Gastrocnemius medialis (tissue), 4 donors: ENCODE results near the gene ATXN1. TPM values are rescaled to one million over a fixed set of nuclear protein-coding genes. Genes with fewer than 3 reads are reported as not detected.

Source experiments
- ATAC-seq, 2 donors: fragments of 150-250 bp; one replicate each; pipeline ENCODE4 v1.9.1; 2016
- DNase-seq, 2 donors: peaks; one replicate each; pipeline ENCODE4 v3.0.0-alpha.2; 2019
- H3K27ac ChIP-seq, 4 donors: fragments of 200-600 bp; sonication (generic); 1 replicate in 1 of 4; 2 replicates in 3 of 4; pipeline ENCODE4 v1.5.1; 2016 to 2018; ENCODE audit warnings: mild to moderate bottlenecking in 2 of 4, moderate library complexity in 1 of 4
- H3K27me3 ChIP-seq, 3 donors: fragments of 200-600 bp; sonication (generic) in 2 of 3; 1 replicate in 1 of 3; 2 replicates in 2 of 3; pipeline versions ENCODE4 v1.5.1 to v1.6.0; 2016 to 2019; ENCODE audit warnings: mild to moderate bottlenecking in 1 of 3, moderate library complexity in 1 of 3
- H3K36me3 ChIP-seq, 2 donors: fragments of 200-600 bp; sonication (generic) in 1 of 2; one replicate each; pipeline ENCODE4 v1.5.1; 2017 to 2018
- H3K4me1 ChIP-seq, 2 donors: fragments of 200-600 bp; sonication (generic) in 1 of 2; one replicate each; pipeline ENCODE4 v1.5.1; 2016 to 2017; ENCODE audit warnings: mild to moderate bottlenecking in 2 of 2
- H3K4me3 ChIP-seq, 4 donors: fragments of 200-600 bp; sonication (generic) in 3 of 4; 1 replicate in 1 of 4; 2 replicates in 3 of 4; pipeline ENCODE4 v1.5.1; 2016 to 2019; ENCODE audit warnings: mild to moderate bottlenecking in 2 of 4
- H3K9me3 ChIP-seq, 3 donors: fragments of 200-600 bp; sonication (generic) in 2 of 3; 1 replicate in 1 of 3; 2 replicates in 2 of 3; pipeline ENCODE4 v1.5.1; 2016 to 2019
- CTCF ChIP-seq, 5 experiments: fragments of 450-650 bp in 3 of 5; fragments of 200-600 bp in 2 of 5; sonication (generic) in 2 of 5; IDR thresholded peaks in 4 of 5; conservative IDR thresholded peaks in 1 of 5; 1 replicate in 4 of 5; 2 replicates in 1 of 5; pipeline ENCODE4 v1.5.1; 2016 to 2019; ENCODE audit warnings: antibody characterized with exemption in 5 of 5, mild to moderate bottlenecking in 3 of 5, moderate library complexity in 3 of 5
- POLR2A ChIP-seq, 2 donors: fragments of 450-650 bp; IDR thresholded peaks; one replicate each; pipeline ENCODE4 v1.6.1; 2017; ENCODE audit warnings: antibody characterized with exemption in 2 of 2, mild to moderate bottlenecking in 2 of 2, moderate library complexity in 2 of 2
- in situ Hi-C, 4 donors: fragments of 200-750 bp; cut with MboI; loops; one replicate each; pipeline versions ENCODE4 v1.15.0 to v1.8.0; 2017; ENCODE audit warnings: low sequenced_read_pairs in 4 of 4
- intact Hi-C: fragments of 100-400 bp; cut with DNase I; formaldehyde crosslinking; loops from one replicate; pipeline ENCODE4 v1.15.1; 2023; ENCODE audit warnings: low total_unique reads
- total RNA-seq, 4 donors: library from RNA; depleted of rRNA; stranded (reverse); fragments of >200 nt; gene quantifications; one replicate each; pipeline versions ENCODE4 v1.1.0 to v1.2.3, GENCODE V29; 2016

Gene ATXN1
- total RNA-seq, 4 donors from 2014 or later, result 21.8 to 42.9 (median 33.1) TPM

- TF ChIP-seq POLR2A (IDR thresholded peaks at IDR 0.05) (no peak), CTCF (IDR thresholded peaks at IDR 0.05 in 4 of 5, conservative IDR thresholded peaks at IDR 0.05 in 1 of 5) (no peak)
- ATAC-seq (no peak), DNase-seq (no peak)
- in situ Hi-C loops (no loop called here), intact Hi-C loops (no loop called here)
- no peak overlapping the region for H3K4me3 ChIP-seq
- H3K9me3 ChIP-seq, result no peaks in the 10 kb centered on the region
- no peaks in the 10 kb centered on the region for H3K27me3 ChIP-seq
- no peaks in the 10 kb centered on the region for H3K36me3 ChIP-seq
- peaks cover 9 to 12% of the 10 kb centered on the region in 2 donors for H3K4me1 ChIP-seq
- H3K27ac ChIP-seq, result no peak overlapping the region
Observed at GRCh38 chr6:16635291-16635809, 125.9 kb downstream of the ATXN1 start.

GRCh38 chr6:16634855-16635254 lies 126.4 kb downstream of the ATXN1 start:
- Histone ChIP-seq H3K36me3 (no peaks in the 10 kb centered on the region), H3K27me3 (no peaks in the 10 kb centered on the region), H3K4me3 (no peak overlapping the region), H3K27ac (no peak overlapping the region), H3K4me1 (peaks cover 9 to 12% of the 10 kb centered on the region in 2 donors), H3K9me3 (no peaks in the 10 kb centered on the region)
- no peak for ATAC-seq
- no peak for DNase-seq
- intact Hi-C loops, result no loop called here
- in situ Hi-C loops, result no loop called here
- no peak for TF ChIP-seq POLR2A (IDR thresholded peaks at IDR 0.05)
- no peak for TF ChIP-seq CTCF (IDR thresholded peaks at IDR 0.05 in 4 of 5, conservative IDR thresholded peaks at IDR 0.05 in 1 of 5)

GRCh38 chr6:16633961-16634360 lies 127.3 kb downstream of the ATXN1 start:
- no peaks in the 10 kb centered on the region for H3K9me3 ChIP-seq
- intact Hi-C loops, result no loop called here
- H3K27me3 ChIP-seq, result no peaks in the 10 kb centered on the region
- DNase-seq, result no peak
- H3K4me1 ChIP-seq, result peaks cover 9 to 12% of the 10 kb centered on the region in 2 donors
- no peak for TF ChIP-seq POLR2A (IDR thresholded peaks at IDR 0.05)
- TF ChIP-seq CTCF (IDR thresholded peaks at IDR 0.05 in 4 of 5, conservative IDR thresholded peaks at IDR 0.05 in 1 of 5), result no peak
- H3K36me3 ChIP-seq, result no peaks in the 10 kb centered on the region
- in situ Hi-C loops, result no loop called here
- no peak overlapping the region for H3K27ac ChIP-seq
- no peak for ATAC-seq
- no peak overlapping the region for H3K4me3 ChIP-seq

- DNase-seq (no peak), ATAC-seq (no peak)
Observed at GRCh38 chr6:16633465-16633864, 127.8 kb downstream of the ATXN1 start.

More at GRCh38 chr6:16633465-16633864, 127.8 kb downstream of the ATXN1 start:
- Histone ChIP-seq H3K27me3 (no peaks in the 10 kb centered on the region), H3K27ac (no peak overlapping the region), H3K4me1 (peaks cover 9 to 12% of the 10 kb centered on the region in 2 donors), H3K9me3 (no peaks in the 10 kb centered on the region), H3K4me3 (no peak overlapping the region), H3K36me3 (no peaks in the 10 kb centered on the region)
- in situ Hi-C loops, result no loop called here
- TF ChIP-seq CTCF (IDR thresholded peaks at IDR 0.05 in 4 of 5, conservative IDR thresholded peaks at IDR 0.05 in 1 of 5) (no peak), POLR2A (IDR thresholded peaks at IDR 0.05) (no peak)
- intact Hi-C loops, result no loop called here
